ENCODE measurements around the gene NOD2. TPM values are rescaled to one million over a fixed set of nuclear protein-coding genes. Genes with fewer than 3 reads are reported as not detected.

The NOD2 gene
- total and polyA plus RNA-seq, 4 donors = 0.35 to 1.3 (median 0.48) TPM

DNA sequence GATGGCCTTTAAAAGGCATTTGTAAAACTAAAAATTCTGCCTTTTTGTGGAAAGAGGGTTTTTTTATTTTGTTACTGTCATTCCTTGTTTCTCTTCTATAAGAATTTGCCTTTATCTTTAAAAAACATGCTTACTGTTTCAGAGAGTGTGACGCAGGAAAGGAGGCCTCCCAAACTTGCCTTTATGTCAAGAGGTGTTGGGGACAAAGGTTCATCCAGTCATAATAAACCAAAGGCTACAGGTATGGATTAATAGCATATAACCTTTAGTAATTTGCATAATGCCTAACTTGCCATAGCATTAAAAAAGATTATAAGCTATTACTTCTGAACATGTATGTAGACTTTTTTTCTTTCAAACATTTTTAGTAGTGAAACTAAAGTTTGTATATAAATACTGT is 82.6 kb downstream of the NOD2 start:
- no peak overlapping the region for H3K9ac ChIP-seq (ENCODE audit: low read depth in 1 of 2, low read length in 2 of 2)
- no peaks in the 10 kb centered on the region for H3K9me3 ChIP-seq (ENCODE audit: control insufficient read depth in 4 of 4, low read length in 3 of 4)
- WGBS = 89% methylated on average over 1 of the region's 1 CpG
- H3K27me3 ChIP-seq (ENCODE audit: control insufficient read depth in 4 of 4, insufficient read depth in 4 of 4, low read length in 3 of 4) = no peaks in the 10 kb centered on the region
- no peak overlapping the region for H3K27ac ChIP-seq (ENCODE audit: low read depth in 1 of 2, low read length in 2 of 2)
- no peak for DNase-seq (ENCODE audit: low spot score)
- peaks cover 2 to 17% (median 11%) of the 10 kb centered on the region in 4 donors for H3K36me3 ChIP-seq (ENCODE audit: control insufficient read depth in 4 of 4, insufficient read depth in 3 of 4, low read depth in 1 of 4, low read length in 3 of 4)
- no peak overlapping the region for H3K4me3 ChIP-seq (ENCODE audit: low read depth in 1 of 3, low read length in 3 of 3)
- H3K4me1 ChIP-seq (ENCODE audit: control insufficient read depth in 4 of 4, insufficient read depth in 4 of 4, low read length in 3 of 4) = peaks cover 0 to 1% (median 0%) of the 10 kb centered on the region in 4 donors
- TF ChIP-seq HNF4A (conservative IDR thresholded peaks at IDR 0.05) = no peak

DNA sequence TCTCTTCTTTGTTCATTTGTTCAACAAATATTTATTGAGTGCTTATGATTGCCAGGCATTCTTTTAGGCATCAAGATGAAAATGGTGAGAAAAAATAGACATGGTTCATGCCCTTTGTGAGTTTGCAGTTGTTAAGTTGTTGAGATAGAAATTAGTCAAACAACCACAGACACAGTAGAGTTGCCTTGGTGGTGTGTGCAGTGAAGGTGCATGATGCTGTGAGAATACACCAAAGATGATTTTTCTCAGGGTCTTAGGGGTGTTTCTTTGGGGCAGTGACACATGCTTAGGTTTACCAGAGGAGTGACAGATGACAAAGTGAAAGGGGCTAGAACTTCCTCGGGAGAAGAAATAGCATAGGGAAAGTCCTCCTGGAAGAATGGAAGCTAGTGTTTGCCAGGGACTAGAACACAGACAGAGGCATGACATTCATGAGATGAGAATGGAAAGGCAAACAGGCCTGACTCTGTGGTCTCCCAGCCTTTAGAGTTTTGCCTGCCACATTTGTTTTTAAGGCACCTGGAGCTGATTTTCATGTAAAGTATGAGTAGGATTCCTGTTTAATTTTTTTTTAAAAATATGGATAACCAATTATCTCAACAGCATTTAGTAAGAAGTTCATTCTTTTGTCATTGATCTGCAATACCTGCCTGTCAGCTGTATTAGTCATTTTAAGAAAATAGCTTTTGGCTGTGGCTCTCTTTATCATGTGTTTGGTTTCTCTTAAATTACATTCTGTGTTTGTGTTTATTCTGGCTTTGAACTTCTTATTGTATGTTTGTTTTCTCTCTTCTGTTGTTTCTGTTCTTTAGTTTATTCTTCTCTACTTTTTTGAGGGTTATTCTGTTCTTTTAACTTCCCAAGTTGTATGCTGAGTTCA is 85.1 kb downstream of the NOD2 start:
- no peaks in the 10 kb centered on the region for H3K9me3 ChIP-seq (ENCODE audit: control insufficient read depth in 4 of 4, low read length in 3 of 4)
- H3K4me3 ChIP-seq (ENCODE audit: low read depth in 1 of 3, low read length in 3 of 3) = no peak overlapping the region
- WGBS = 67% methylated on average over 1 of the region's 1 CpG
- DNase-seq (ENCODE audit: low spot score) = no peak
- no peak overlapping the region for H3K27ac ChIP-seq (ENCODE audit: low read depth in 1 of 2, low read length in 2 of 2)
- no peak overlapping the region for H3K9ac ChIP-seq (ENCODE audit: low read depth in 1 of 2, low read length in 2 of 2)
- H3K36me3 ChIP-seq (ENCODE audit: control insufficient read depth in 4 of 4, insufficient read depth in 3 of 4, low read depth in 1 of 4, low read length in 3 of 4) = peaks cover 2 to 32% (median 22%) of the 10 kb centered on the region in 4 donors
- no peaks in the 10 kb centered on the region for H3K27me3 ChIP-seq (ENCODE audit: control insufficient read depth in 4 of 4, insufficient read depth in 4 of 4, low read length in 3 of 4)
- no peak for TF ChIP-seq GABPA (IDR thresholded peaks at IDR 0.05 in 1 of 2, conservative IDR thresholded peaks at IDR 0.05 in 1 of 2)
- no peak for TF ChIP-seq FOXA1 (IDR thresholded peaks at IDR 0.05)
- TF ChIP-seq HNF4A (conservative IDR thresholded peaks at IDR 0.05) = no peak
- H3K4me1 ChIP-seq (ENCODE audit: control insufficient read depth in 4 of 4, insufficient read depth in 4 of 4, low read length in 3 of 4) = peaks cover 0 to 1% (median 0%) of the 10 kb centered on the region in 4 donors

DNA sequence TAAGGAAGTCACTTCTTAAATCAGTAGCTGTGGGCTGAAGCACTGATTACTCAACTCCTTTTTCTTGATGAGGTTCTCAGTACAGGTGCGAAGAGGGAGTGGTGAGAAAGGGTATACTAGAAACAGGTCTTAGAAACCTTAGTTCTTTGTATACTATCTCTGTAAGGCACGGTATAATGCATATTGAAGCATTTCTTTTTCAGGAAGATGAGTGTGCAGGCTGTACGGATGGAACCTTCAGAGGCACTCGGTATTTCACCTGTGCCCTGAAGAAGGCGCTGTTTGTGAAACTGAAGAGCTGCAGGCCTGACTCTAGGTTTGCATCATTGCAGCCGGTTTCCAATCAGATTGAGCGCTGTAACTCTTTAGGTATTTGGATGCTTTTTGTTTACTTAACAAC is 87.6 kb downstream of the NOD2 start:
- Histone ChIP-seq H3K4me1 (ENCODE audit: control insufficient read depth in 4 of 4, insufficient read depth in 4 of 4, low read length in 3 of 4) (no peaks in the 10 kb centered on the region), H3K27ac (ENCODE audit: low read depth in 1 of 2, low read length in 2 of 2) (no peak overlapping the region), H3K4me3 (ENCODE audit: low read depth in 1 of 3, low read length in 3 of 3) (no peak overlapping the region), H3K9me3 (ENCODE audit: control insufficient read depth in 4 of 4, low read length in 3 of 4) (no peaks in the 10 kb centered on the region), H3K36me3 (ENCODE audit: control insufficient read depth in 4 of 4, insufficient read depth in 3 of 4, low read depth in 1 of 4, low read length in 3 of 4) (peaks cover 3 to 47% (median 33%) of the 10 kb centered on the region in 4 donors), H3K27me3 (ENCODE audit: control insufficient read depth in 4 of 4, insufficient read depth in 4 of 4, low read length in 3 of 4) (no peaks in the 10 kb centered on the region), H3K9ac (ENCODE audit: low read depth in 1 of 2, low read length in 2 of 2) (no peak overlapping the region)
- TF ChIP-seq YY1 (IDR thresholded peaks at IDR 0.05) = no peak
- no peak for TF ChIP-seq HNF4G (IDR thresholded peaks at IDR 0.05)
- TF ChIP-seq NR2F2 (IDR thresholded peaks at IDR 0.05) = no peak
- TF ChIP-seq TAF1 (conservative IDR thresholded peaks at IDR 0.05) = no peak
- DNase-seq (ENCODE audit: low spot score) = no peak
- WGBS = 93% methylated on average over 7 of the region's 7 CpGs

DNA sequence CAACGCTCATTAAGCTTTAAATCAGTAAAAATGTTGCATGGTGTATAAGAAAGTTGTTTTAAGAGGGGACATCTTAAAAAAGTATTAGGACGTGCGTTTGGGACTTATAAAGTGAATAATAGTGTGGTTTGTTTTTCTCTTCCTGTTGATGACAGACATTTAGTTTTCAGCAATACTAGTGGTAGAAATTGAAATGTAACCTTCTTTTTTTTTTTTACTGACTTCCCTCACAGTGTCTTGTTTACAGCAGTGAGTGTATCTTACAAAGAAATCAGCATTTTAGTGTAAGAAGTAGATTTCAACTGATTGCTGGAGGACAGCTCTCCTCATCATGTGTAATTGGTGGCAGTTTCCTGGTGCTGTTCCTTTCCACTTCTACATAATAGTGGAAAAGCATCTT is 88.1 kb downstream of the NOD2 start:
- Histone ChIP-seq H3K9me3 (ENCODE audit: control insufficient read depth in 4 of 4, low read length in 3 of 4) (no peaks in the 10 kb centered on the region), H3K4me1 (ENCODE audit: control insufficient read depth in 4 of 4, insufficient read depth in 4 of 4, low read length in 3 of 4) (no peaks in the 10 kb centered on the region), H3K27me3 (ENCODE audit: control insufficient read depth in 4 of 4, insufficient read depth in 4 of 4, low read length in 3 of 4) (no peaks in the 10 kb centered on the region), H3K27ac (ENCODE audit: low read depth in 1 of 2, low read length in 2 of 2) (no peak overlapping the region), H3K36me3 (ENCODE audit: control insufficient read depth in 4 of 4, insufficient read depth in 3 of 4, low read depth in 1 of 4, low read length in 3 of 4) (peaks cover 3 to 47% (median 33%) of the 10 kb centered on the region in 4 donors), H3K4me3 (ENCODE audit: low read depth in 1 of 3, low read length in 3 of 3) (no peak overlapping the region), H3K9ac (ENCODE audit: low read depth in 1 of 2, low read length in 2 of 2) (no peak overlapping the region)
- DNase-seq (ENCODE audit: low spot score) = no peak
- TF ChIP-seq EGR1 (IDR thresholded peaks at IDR 0.05; ENCODE audit: low read depth in 2 of 2) (no peak), FOXA2 (IDR thresholded peaks at IDR 0.05) (no peak), SP1 (IDR thresholded peaks at IDR 0.05) (no peak), RXRA (IDR thresholded peaks at IDR 0.05) (no peak), NR2F2 (IDR thresholded peaks at IDR 0.05) (no peak), HNF4G (IDR thresholded peaks at IDR 0.05) (no peak), YY1 (IDR thresholded peaks at IDR 0.05) (no peak), FOXA1 (IDR thresholded peaks at IDR 0.05) (no peak), JUND (IDR thresholded peaks at IDR 0.05) (no peak)
- TF ChIP-seq, protein P1, sequence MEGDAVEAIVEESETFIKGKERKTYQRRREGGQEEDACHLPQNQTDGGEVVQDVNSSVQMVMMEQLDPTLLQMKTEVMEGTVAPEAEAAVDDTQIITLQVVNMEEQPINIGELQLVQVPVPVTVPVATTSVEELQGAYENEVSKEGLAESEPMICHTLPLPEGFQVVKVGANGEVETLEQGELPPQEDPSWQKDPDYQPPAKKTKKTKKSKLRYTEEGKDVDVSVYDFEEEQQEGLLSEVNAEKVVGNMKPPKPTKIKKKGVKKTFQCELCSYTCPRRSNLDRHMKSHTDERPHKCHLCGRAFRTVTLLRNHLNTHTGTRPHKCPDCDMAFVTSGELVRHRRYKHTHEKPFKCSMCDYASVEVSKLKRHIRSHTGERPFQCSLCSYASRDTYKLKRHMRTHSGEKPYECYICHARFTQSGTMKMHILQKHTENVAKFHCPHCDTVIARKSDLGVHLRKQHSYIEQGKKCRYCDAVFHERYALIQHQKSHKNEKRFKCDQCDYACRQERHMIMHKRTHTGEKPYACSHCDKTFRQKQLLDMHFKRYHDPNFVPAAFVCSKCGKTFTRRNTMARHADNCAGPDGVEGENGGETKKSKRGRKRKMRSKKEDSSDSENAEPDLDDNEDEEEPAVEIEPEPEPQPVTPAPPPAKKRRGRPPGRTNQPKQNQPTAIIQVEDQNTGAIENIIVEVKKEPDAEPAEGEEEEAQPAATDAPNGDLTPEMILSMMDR (IDR thresholded peaks at IDR 0.05; ENCODE audit: low read depth, low read length, missing input control) = no peak
- TF ChIP-seq, protein P2, sequence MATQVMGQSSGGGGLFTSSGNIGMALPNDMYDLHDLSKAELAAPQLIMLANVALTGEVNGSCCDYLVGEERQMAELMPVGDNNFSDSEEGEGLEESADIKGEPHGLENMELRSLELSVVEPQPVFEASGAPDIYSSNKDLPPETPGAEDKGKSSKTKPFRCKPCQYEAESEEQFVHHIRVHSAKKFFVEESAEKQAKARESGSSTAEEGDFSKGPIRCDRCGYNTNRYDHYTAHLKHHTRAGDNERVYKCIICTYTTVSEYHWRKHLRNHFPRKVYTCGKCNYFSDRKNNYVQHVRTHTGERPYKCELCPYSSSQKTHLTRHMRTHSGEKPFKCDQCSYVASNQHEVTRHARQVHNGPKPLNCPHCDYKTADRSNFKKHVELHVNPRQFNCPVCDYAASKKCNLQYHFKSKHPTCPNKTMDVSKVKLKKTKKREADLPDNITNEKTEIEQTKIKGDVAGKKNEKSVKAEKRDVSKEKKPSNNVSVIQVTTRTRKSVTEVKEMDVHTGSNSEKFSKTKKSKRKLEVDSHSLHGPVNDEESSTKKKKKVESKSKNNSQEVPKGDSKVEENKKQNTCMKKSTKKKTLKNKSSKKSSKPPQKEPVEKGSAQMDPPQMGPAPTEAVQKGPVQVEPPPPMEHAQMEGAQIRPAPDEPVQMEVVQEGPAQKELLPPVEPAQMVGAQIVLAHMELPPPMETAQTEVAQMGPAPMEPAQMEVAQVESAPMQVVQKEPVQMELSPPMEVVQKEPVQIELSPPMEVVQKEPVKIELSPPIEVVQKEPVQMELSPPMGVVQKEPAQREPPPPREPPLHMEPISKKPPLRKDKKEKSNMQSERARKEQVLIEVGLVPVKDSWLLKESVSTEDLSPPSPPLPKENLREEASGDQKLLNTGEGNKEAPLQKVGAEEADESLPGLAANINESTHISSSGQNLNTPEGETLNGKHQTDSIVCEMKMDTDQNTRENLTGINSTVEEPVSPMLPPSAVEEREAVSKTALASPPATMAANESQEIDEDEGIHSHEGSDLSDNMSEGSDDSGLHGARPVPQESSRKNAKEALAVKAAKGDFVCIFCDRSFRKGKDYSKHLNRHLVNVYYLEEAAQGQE (IDR thresholded peaks at IDR 0.05) = no peak
- TF ChIP-seq, protein P3, sequence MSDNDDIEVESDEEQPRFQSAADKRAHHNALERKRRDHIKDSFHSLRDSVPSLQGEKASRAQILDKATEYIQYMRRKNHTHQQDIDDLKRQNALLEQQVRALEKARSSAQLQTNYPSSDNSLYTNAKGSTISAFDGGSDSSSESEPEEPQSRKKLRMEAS (IDR thresholded peaks at IDR 0.05) = no peak
- 87% methylated on average over 3 of the region's 3 CpGs for WGBS

Data from liver (tissue), 9 donors.